Endothelial cell (in vitro differentiated cells): ENCODE data around the gene RBCK1. TPM values are rescaled to one million over a fixed set of nuclear protein-coding genes. Genes with fewer than 3 reads are reported as not detected.

ENCODE experiments used
- DNase-seq: peaks from one replicate; pipeline ENCODE4 v3.0.0; 2021; ENCODE audit warnings: low spot score
- H3K27ac Mint-ChIP-seq: one replicate; pipeline ENCODE4 v1.8.0; 2021; ENCODE audit warnings: mixed read lengths, inconsistent platforms; ENCODE audit not compliant: unreplicated experiment
- H3K27me3 Mint-ChIP-seq: one replicate; pipeline ENCODE4 v1.8.0; 2021; ENCODE audit warnings: mild to moderate bottlenecking, moderate library complexity, mixed read lengths, inconsistent platforms; ENCODE audit not compliant: unreplicated experiment
- H3K36me3 Mint-ChIP-seq: one replicate; pipeline ENCODE4 v1.8.0; 2021; ENCODE audit warnings: mild to moderate bottlenecking, low read depth, mixed read lengths, inconsistent platforms; ENCODE audit not compliant: unreplicated experiment
- H3K4me1 Mint-ChIP-seq: one replicate; pipeline ENCODE4 v1.8.0; 2021; ENCODE audit warnings: mild to moderate bottlenecking, mixed read lengths, inconsistent platforms; ENCODE audit not compliant: unreplicated experiment
- H3K4me3 Mint-ChIP-seq: one replicate; pipeline ENCODE4 v1.8.0; 2021; ENCODE audit warnings: mild to moderate bottlenecking, mixed read lengths, inconsistent platforms; ENCODE audit not compliant: unreplicated experiment
- H3K9me3 Mint-ChIP-seq: one replicate; pipeline ENCODE4 v1.8.0; 2021; ENCODE audit warnings: mixed read lengths, inconsistent platforms; ENCODE audit not compliant: unreplicated experiment
- CTCF ChIP-seq: fragments of 200-600 bp; sonication (generic); IDR thresholded peaks from one replicate; pipeline ENCODE4 v1.5.0; 2021; ENCODE audit warnings: antibody characterized with exemption; ENCODE audit not compliant: unreplicated experiment
- total RNA-seq: library from RNA; stranded (reverse); fragmentation: NEBNext Ultra II Directional; extraction: Animal tissue kit (Norgen Biotek cat#: 25700); gene quantifications from one replicate; pipeline ENCODE4 v1.2.1, GENCODE V29; 2021; ENCODE audit not compliant: unreplicated experiment

The RBCK1 gene
- total RNA-seq, 1 donor from 2014 or later: 68.8 TPM

- no peaks in the 10 kb centered on the region for H3K4me1 Mint-ChIP-seq
- TF ChIP-seq CTCF: no peak
Measured at GRCh38 chr20:396252-396618, 11.9 kb upstream of the RBCK1 start.

GRCh38 chr20:396619-397431 lies 11.3 kb upstream of the RBCK1 start:
- peaks cover 3% of the 10 kb centered on the region for H3K27me3 Mint-ChIP-seq
- no peak for DNase-seq
- no peaks in the 10 kb centered on the region for H3K9me3 Mint-ChIP-seq
- H3K4me1 Mint-ChIP-seq: no peaks in the 10 kb centered on the region
- H3K36me3 Mint-ChIP-seq: peaks cover 14% of the 10 kb centered on the region
- H3K27ac Mint-ChIP-seq: no peak overlapping the region
- H3K4me3 Mint-ChIP-seq: no peak overlapping the region
- TF ChIP-seq CTCF: no peak

More at GRCh38 chr20:396252-396618, 11.9 kb upstream of the RBCK1 start:
- Mint-ChIP-seq H3K27ac (no peak overlapping the region), H3K9me3 (no peaks in the 10 kb centered on the region), H3K36me3 (peaks cover 17% of the 10 kb centered on the region), H3K4me3 (no peak overlapping the region), H3K27me3 (peaks cover 3% of the 10 kb centered on the region)
- no peak for DNase-seq

- TF ChIP-seq CTCF: no peak
- DNase-seq: no peak
- no peaks in the 10 kb centered on the region for H3K4me1 Mint-ChIP-seq
- H3K9me3 Mint-ChIP-seq: no peaks in the 10 kb centered on the region
- no peak overlapping the region for H3K27ac Mint-ChIP-seq
- H3K36me3 Mint-ChIP-seq: peaks cover 14% of the 10 kb centered on the region
- peaks cover 3% of the 10 kb centered on the region for H3K27me3 Mint-ChIP-seq
- no peak overlapping the region for H3K4me3 Mint-ChIP-seq
Measured at GRCh38 chr20:397432-398237, 10.5 kb upstream of the RBCK1 start.

GRCh38 chr20:399182-399707 lies 8.9 kb upstream of the RBCK1 start:
- no peak for DNase-seq
- no peak overlapping the region for H3K4me3 Mint-ChIP-seq
- no peak overlapping the region for H3K27ac Mint-ChIP-seq
- no peaks in the 10 kb centered on the region for H3K9me3 Mint-ChIP-seq
- peaks cover 5% of the 10 kb centered on the region for H3K36me3 Mint-ChIP-seq
- H3K4me1 Mint-ChIP-seq: no peaks in the 10 kb centered on the region
- H3K27me3 Mint-ChIP-seq: peaks cover 3% of the 10 kb centered on the region
- TF ChIP-seq CTCF: no peak

- TF ChIP-seq CTCF: no peak
- peaks cover 3% of the 10 kb centered on the region for H3K27me3 Mint-ChIP-seq
- no peaks in the 10 kb centered on the region for H3K4me1 Mint-ChIP-seq
- H3K36me3 Mint-ChIP-seq: peaks cover 5% of the 10 kb centered on the region
- no peak overlapping the region for H3K4me3 Mint-ChIP-seq
- no peak for DNase-seq
- no peaks in the 10 kb centered on the region for H3K9me3 Mint-ChIP-seq
- H3K27ac Mint-ChIP-seq: no peak overlapping the region
Measured at GRCh38 chr20:400128-400453, 8.0 kb upstream of the RBCK1 start.
